NB4 (cell line): ENCODE data around the gene POLR2L.

Source experiments
- MYC ChIP-seq: IDR thresholded peaks from 2 replicates; pipeline ENCODE4 v1.6.1; 2011; ENCODE audit warnings: low read depth, low read length
- POLR2A ChIP-seq: IDR thresholded peaks from 2 replicates; pipeline ENCODE4 v1.6.1; 2011; ENCODE audit warnings: mild to moderate bottlenecking; ENCODE audit not compliant: insufficient read length; ENCODE audit errors: extremely low read depth
- TF ChIP-seq, protein P1 (sequence below): IDR thresholded peaks from one replicate; pipeline ENCODE4 v1.5.1; 2012; ENCODE audit warnings: low read depth, low read length
- TF ChIP-seq, protein P2 (sequence below): IDR thresholded peaks from 2 replicates; pipeline ENCODE4 v1.6.1; 2011; ENCODE audit warnings: low read depth, low read length

DNA sequence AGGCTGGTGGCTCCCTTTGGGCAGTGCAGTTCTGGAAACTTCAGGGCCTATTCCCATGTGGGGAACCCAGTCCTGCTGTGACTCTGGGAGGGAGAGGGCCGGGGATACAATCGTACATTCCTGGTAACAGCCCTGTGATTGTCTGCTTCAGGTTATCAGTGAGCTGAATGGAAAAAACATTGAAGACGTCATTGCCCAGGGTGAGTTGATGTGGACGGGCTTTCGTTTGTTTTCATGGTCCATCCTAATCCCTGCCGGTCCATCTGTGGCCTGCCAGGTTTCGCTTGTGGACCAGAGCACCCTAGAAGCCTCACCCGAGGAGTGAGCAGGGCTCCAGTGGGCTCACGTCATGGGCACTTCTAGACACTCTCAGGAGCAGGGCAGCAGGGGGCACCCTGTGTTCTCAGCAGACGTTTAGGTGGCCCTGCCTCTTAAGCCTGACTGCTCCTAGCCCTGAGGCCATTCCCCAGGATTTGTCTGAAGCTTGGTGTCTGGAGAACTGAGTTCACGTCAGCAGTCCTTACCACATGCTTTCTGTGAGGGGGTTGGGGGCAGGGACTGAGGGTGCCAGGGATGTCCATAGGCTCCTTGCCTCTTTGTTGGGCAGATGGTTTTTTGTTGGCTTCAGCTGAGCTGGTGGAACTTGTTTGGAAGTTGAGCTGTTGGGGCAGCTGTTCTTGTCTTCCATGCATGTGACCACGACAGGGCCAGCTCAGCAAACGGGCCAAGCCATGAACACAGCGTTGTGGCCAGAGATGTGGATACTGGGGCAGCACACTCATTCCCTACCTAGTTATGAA lies 30.7 kb downstream of the POLR2L start:
- TF ChIP-seq, protein P1, sequence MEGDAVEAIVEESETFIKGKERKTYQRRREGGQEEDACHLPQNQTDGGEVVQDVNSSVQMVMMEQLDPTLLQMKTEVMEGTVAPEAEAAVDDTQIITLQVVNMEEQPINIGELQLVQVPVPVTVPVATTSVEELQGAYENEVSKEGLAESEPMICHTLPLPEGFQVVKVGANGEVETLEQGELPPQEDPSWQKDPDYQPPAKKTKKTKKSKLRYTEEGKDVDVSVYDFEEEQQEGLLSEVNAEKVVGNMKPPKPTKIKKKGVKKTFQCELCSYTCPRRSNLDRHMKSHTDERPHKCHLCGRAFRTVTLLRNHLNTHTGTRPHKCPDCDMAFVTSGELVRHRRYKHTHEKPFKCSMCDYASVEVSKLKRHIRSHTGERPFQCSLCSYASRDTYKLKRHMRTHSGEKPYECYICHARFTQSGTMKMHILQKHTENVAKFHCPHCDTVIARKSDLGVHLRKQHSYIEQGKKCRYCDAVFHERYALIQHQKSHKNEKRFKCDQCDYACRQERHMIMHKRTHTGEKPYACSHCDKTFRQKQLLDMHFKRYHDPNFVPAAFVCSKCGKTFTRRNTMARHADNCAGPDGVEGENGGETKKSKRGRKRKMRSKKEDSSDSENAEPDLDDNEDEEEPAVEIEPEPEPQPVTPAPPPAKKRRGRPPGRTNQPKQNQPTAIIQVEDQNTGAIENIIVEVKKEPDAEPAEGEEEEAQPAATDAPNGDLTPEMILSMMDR, result no peak
- no peak for TF ChIP-seq POLR2A
- TF ChIP-seq, protein P2, sequence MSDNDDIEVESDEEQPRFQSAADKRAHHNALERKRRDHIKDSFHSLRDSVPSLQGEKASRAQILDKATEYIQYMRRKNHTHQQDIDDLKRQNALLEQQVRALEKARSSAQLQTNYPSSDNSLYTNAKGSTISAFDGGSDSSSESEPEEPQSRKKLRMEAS, result no peak
- no peak for TF ChIP-seq MYC
